ENCODE data around the gene SLC66A2. TPM values are rescaled to one million over a fixed set of nuclear protein-coding genes. Genes with fewer than 3 reads are reported as not detected.

The SLC66A2 gene
- total RNA-seq, 1 donor from 2014 or later, result 29.8 TPM

DNA sequence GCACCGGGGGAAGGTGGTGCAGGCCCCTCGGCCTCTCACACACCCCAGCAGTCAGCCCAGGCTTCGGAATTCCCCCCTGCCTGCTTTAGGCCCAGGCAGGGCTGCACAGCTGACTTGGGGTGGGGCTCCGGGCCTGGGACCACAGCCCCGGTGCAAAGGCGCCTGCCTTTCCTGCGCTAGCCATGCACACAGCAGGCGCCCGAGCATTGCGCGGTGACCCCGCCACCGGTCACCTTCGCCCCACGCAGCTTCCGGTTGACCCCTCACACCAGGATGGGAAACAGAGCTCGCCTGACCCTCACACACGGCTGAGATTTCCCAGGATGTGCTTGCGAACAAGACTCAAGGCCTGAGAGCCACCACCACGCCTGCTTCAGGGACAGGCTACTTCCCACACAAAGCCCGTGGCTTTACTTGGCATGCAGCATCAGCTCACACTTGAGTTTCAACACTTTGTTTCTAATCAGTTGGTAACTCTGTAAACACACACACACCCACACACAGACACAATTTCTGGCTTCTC lies 46.0 kb downstream of the SLC66A2 start:
- H3K36me3 Mint-ChIP-seq (ENCODE audit: low read depth), result peaks cover 41% of the 10 kb centered on the region
- no peaks in the 10 kb centered on the region for H3K4me1 Mint-ChIP-seq
- no peaks in the 10 kb centered on the region for H3K27me3 Mint-ChIP-seq (ENCODE audit: low read depth)
- no peak overlapping the region for H3K4me3 Mint-ChIP-seq
- no peak for DNase-seq (ENCODE audit: low read depth, low spot score)
- peaks cover 9% of the 10 kb centered on the region for H3K9me3 Mint-ChIP-seq
- TF ChIP-seq CTCF (conservative IDR thresholded peaks at IDR 0.05), result no peak
- H3K27ac Mint-ChIP-seq (ENCODE audit: unreplicated experiment), result no peak overlapping the region

GRCh38 chr18:79904357-79905147 lies 46.9 kb downstream of the SLC66A2 start:
- no peaks in the 10 kb centered on the region for H3K27me3 Mint-ChIP-seq (ENCODE audit: low read depth)
- H3K36me3 Mint-ChIP-seq (ENCODE audit: low read depth), result peaks cover 44% of the 10 kb centered on the region
- DNase-seq (ENCODE audit: low read depth, low spot score), result no peak

GRCh38 chr18:79903787-79904356 lies 47.6 kb downstream of the SLC66A2 start:
- no peak for TF ChIP-seq CTCF (conservative IDR thresholded peaks at IDR 0.05)
- peaks cover 40% of the 10 kb centered on the region for H3K36me3 Mint-ChIP-seq (ENCODE audit: low read depth)
- no peaks in the 10 kb centered on the region for H3K27me3 Mint-ChIP-seq (ENCODE audit: low read depth)
- H3K4me1 Mint-ChIP-seq, result no peaks in the 10 kb centered on the region
- H3K9me3 Mint-ChIP-seq, result peaks cover 9% of the 10 kb centered on the region
- no peak for DNase-seq (ENCODE audit: low read depth, low spot score)
- no peak overlapping the region for H3K4me3 Mint-ChIP-seq
- H3K27ac Mint-ChIP-seq (ENCODE audit: unreplicated experiment), result no peak overlapping the region

More at GRCh38 chr18:79904357-79905147, 46.9 kb downstream of the SLC66A2 start:
- H3K9me3 Mint-ChIP-seq, result peaks cover 9% of the 10 kb centered on the region
- H3K27ac Mint-ChIP-seq (ENCODE audit: unreplicated experiment), result no peak overlapping the region
- no peaks in the 10 kb centered on the region for H3K4me1 Mint-ChIP-seq
- H3K4me3 Mint-ChIP-seq, result no peak overlapping the region
- no peak for TF ChIP-seq CTCF (conservative IDR thresholded peaks at IDR 0.05)

- TF ChIP-seq CTCF (conservative IDR thresholded peaks at IDR 0.05), result no peak
- no peak for DNase-seq (ENCODE audit: low read depth, low spot score)
- Mint-ChIP-seq H3K4me1 (no peaks in the 10 kb centered on the region), H3K27me3 (ENCODE audit: low read depth) (no peaks in the 10 kb centered on the region), H3K27ac (ENCODE audit: unreplicated experiment) (no peak overlapping the region), H3K4me3 (no peak overlapping the region), H3K36me3 (ENCODE audit: low read depth) (peaks cover 36% of the 10 kb centered on the region), H3K9me3 (peaks cover 7% of the 10 kb centered on the region)
These were observed 48.3 kb downstream of the SLC66A2 start for GRCh38 chr18:79903071-79903635.

DNA sequence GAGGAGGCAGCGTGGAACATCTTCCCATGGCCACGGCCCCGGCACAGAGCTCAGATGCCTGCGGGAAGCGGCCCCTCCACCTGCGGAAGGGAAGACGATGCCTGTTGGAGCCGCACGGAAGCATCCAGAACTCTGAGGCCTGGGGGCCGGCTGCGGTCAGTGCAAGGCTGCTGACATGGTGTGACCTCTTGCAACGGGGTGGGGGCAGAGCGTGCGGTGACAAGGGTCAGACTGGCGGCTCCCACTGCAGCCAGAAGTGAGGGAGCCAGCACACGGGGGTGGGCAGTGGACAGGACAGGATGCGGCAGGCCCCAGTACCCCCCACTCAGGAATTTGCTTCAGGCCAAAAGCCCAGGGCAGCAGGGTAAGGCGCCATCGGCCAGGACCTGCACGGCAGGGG lies 48.8 kb downstream of the SLC66A2 start:
- DNase-seq (ENCODE audit: low read depth, low spot score), result no peak
- Mint-ChIP-seq H3K9me3 (peaks cover 11% of the 10 kb centered on the region), H3K36me3 (ENCODE audit: low read depth) (peaks cover 37% of the 10 kb centered on the region), H3K4me1 (no peaks in the 10 kb centered on the region), H3K4me3 (no peak overlapping the region), H3K27me3 (ENCODE audit: low read depth) (no peaks in the 10 kb centered on the region), H3K27ac (ENCODE audit: unreplicated experiment) (no peak overlapping the region)
- no peak for TF ChIP-seq CTCF (conservative IDR thresholded peaks at IDR 0.05)

Data from neural crest cell (in vitro differentiated cells).